Breast epithelium (tissue), 3 donors: ENCODE results near the gene CXXC5.

Experiments used
- CTCF ChIP-seq, 3 donors: fragments of 450-650 bp; IDR thresholded peaks; one replicate each; pipeline ENCODE4 v1.5.1; 2016 to 2017; ENCODE audit warnings: antibody characterized with exemption in 3 of 3, mild to moderate bottlenecking in 3 of 3, moderate library complexity in 3 of 3
- POLR2A ChIP-seq: fragments of 450-650 bp; IDR thresholded peaks from one replicate; pipeline ENCODE4 v1.6.1; 2016; ENCODE audit warnings: antibody characterized with exemption, mild to moderate bottlenecking, moderate library complexity
- POLR2AphosphoS5 ChIP-seq, 3 donors: sonication (generic); formaldehyde crosslinking; IDR thresholded peaks; one replicate each; pipeline ENCODE4 v1.6.1; 2017; ENCODE audit warnings: antibody characterized with exemption in 3 of 3

- TF ChIP-seq POLR2A (no peak), CTCF (IDR thresholded peaks at IDR 0.05) (no peak), POLR2AphosphoS5 (IDR thresholded peaks at IDR 0.05) (no peak)
These were observed 4.7 kb downstream of the CXXC5 start for GRCh38 chr5:139652788-139653241.
